K562 (cell line): ENCODE measurements around the gene HOXC10. TPM values are rescaled to one million over a fixed set of nuclear protein-coding genes. Genes with fewer than 3 reads are reported as not detected.

ENCODE experiments used
- FOXJ3 ChIP-seq: sonication (generic); formaldehyde crosslinking; IDR thresholded peaks from 2 replicates; pipeline ENCODE4 v1.4.0; 2020; ENCODE audit warnings: mild to moderate bottlenecking, missing genetic modification reagents
- POLR2A ChIP-seq: fragments of 450-650 bp; conservative IDR thresholded peaks from 2 replicates; pipeline ENCODE4 v1.6.1; 2016
- RAD21 ChIP-seq, 2 experiments: fragments of 250-450 bp in 1 of 2; fragments of 450-650 bp in 1 of 2; sonication (Bioruptor Pico) in 1 of 2; formaldehyde crosslinking in 1 of 2; IDR thresholded peaks in 1 of 2; conservative IDR thresholded peaks in 1 of 2; 2 replicates each; pipeline versions ENCODE4 v1.4.0 to v1.8.0; 2020 to 2022; ENCODE audit warnings: mild to moderate bottlenecking in 2 of 2, moderate library complexity in 1 of 2
- ZEB2 ChIP-seq: fragments of 450-650 bp; IDR thresholded peaks from 2 replicates; pipeline ENCODE4 v1.6.1; 2016
- ZNF384 ChIP-seq: IDR thresholded peaks from 2 replicates; pipeline ENCODE4 v1.6.1; 2012; ENCODE audit warnings: low read depth, low read length, improper control_type of control experiment
- polyA plus RNA-seq, 8 experiments: library from polyadenylated mRNA; depleted of rRNA in 4 of 8; stranded (reverse) in 5 of 8; unstranded in 3 of 8; fragments of >200 nt; fragmentation: Nextera tagmentation in 2 of 8; fragmentation: Illumina TruSeq in 1 of 8; extraction: Ambion mirVana in 2 of 8; extraction: Trizol in 1 of 8; gene quantifications; 2 replicates each; pipeline versions ENCODE4 v1.2.1 to v1.2.3, GENCODE V29; 2011 to 2014; ENCODE audit warnings: inconsistent platforms in 1 of 8, missing spikeins in 1 of 8
- total RNA-seq, 7 experiments: library from RNA; depleted of rRNA in 6 of 7; stranded (reverse); fragments of >200 nt in 6 of 7; fragmentation: Illumina TruSeq in 2 of 7; extraction: Trizol in 2 of 7; gene quantifications; 2 replicates each; pipeline versions ENCODE4 v1.2.1 to v1.2.3, GENCODE V29; 2011 to 2021; ENCODE audit warnings: low replicate concordance in 1 of 7
- TF ChIP-seq, protein P1 (sequence below), 3 experiments: IDR thresholded peaks in 2 of 3; conservative IDR thresholded peaks in 1 of 3; 2 replicates each; pipeline ENCODE4 v1.5.1; 2011 to 2012; ENCODE audit warnings: low read length in 3 of 3, mild to moderate bottlenecking in 3 of 3, control low read depth in 2 of 3, improper control_type of control experiment in 1 of 3, inconsistent platforms in 1 of 3, low read depth in 1 of 3, mixed read lengths in 1 of 3, moderate library complexity in 1 of 3; ENCODE audit not compliant: insufficient read depth in 2 of 3
- TF ChIP-seq, protein P2 (sequence below), 2 experiments: fragments of 450-650 bp; formaldehyde crosslinking in 1 of 2; IDR thresholded peaks; 2 replicates each; pipeline versions ENCODE4 v1.4.0 to v1.6.1; 2014 to 2020; ENCODE audit warnings: mild to moderate bottlenecking in 2 of 2, borderline replicate concordance in 1 of 2, low read depth in 1 of 2
- TF ChIP-seq, protein P3 (sequence below): IDR thresholded peaks from 2 replicates; pipeline ENCODE4 v1.6.1; 2016; ENCODE audit warnings: missing genetic modification characterization, missing compliant biosample characterization

Gene HOXC10
- total and polyA plus RNA-seq, 9 of the 15 experiments (the other 6 are each of a cell fraction or from before 2014, with no cell fraction given), result 0.13 to 0.77 (median 0.35) TPM; not detected in 2

DNA sequence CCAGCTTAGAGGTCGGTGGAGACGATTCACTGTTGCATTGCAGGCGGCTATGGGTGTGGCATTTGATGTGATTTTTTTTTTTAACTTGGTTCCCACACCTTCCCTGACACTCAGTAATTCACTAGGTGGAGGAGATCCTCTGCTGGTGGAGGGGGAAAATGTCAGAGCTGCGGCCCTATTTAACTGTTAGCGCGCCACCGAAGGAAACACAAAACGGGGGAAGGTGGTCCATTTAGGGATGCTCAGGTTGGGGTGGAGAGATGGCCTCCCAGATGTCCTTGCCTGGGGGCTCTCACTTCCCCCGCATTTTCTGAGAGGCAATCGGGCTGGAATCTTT lies 34.5 kb upstream of the HOXC10 start (continued):
- peak; percentile 60 for TF ChIP-seq ZNF384
- TF ChIP-seq, protein P1, sequence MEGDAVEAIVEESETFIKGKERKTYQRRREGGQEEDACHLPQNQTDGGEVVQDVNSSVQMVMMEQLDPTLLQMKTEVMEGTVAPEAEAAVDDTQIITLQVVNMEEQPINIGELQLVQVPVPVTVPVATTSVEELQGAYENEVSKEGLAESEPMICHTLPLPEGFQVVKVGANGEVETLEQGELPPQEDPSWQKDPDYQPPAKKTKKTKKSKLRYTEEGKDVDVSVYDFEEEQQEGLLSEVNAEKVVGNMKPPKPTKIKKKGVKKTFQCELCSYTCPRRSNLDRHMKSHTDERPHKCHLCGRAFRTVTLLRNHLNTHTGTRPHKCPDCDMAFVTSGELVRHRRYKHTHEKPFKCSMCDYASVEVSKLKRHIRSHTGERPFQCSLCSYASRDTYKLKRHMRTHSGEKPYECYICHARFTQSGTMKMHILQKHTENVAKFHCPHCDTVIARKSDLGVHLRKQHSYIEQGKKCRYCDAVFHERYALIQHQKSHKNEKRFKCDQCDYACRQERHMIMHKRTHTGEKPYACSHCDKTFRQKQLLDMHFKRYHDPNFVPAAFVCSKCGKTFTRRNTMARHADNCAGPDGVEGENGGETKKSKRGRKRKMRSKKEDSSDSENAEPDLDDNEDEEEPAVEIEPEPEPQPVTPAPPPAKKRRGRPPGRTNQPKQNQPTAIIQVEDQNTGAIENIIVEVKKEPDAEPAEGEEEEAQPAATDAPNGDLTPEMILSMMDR (IDR thresholded peaks at IDR 0.05 in 2 of 3, conservative IDR thresholded peaks at IDR 0.05 in 1 of 3; ENCODE audit: insufficient read depth in 2 of 3, low read depth in 1 of 3, low read length in 3 of 3), result peak; percentile 32 to 37 (median 35); a peak in 4 of 6 replicates
- TF ChIP-seq POLR2A, result no peak
- TF ChIP-seq FOXJ3 (CRISPR knock-in tag), result no peak
- TF ChIP-seq, protein P2, sequence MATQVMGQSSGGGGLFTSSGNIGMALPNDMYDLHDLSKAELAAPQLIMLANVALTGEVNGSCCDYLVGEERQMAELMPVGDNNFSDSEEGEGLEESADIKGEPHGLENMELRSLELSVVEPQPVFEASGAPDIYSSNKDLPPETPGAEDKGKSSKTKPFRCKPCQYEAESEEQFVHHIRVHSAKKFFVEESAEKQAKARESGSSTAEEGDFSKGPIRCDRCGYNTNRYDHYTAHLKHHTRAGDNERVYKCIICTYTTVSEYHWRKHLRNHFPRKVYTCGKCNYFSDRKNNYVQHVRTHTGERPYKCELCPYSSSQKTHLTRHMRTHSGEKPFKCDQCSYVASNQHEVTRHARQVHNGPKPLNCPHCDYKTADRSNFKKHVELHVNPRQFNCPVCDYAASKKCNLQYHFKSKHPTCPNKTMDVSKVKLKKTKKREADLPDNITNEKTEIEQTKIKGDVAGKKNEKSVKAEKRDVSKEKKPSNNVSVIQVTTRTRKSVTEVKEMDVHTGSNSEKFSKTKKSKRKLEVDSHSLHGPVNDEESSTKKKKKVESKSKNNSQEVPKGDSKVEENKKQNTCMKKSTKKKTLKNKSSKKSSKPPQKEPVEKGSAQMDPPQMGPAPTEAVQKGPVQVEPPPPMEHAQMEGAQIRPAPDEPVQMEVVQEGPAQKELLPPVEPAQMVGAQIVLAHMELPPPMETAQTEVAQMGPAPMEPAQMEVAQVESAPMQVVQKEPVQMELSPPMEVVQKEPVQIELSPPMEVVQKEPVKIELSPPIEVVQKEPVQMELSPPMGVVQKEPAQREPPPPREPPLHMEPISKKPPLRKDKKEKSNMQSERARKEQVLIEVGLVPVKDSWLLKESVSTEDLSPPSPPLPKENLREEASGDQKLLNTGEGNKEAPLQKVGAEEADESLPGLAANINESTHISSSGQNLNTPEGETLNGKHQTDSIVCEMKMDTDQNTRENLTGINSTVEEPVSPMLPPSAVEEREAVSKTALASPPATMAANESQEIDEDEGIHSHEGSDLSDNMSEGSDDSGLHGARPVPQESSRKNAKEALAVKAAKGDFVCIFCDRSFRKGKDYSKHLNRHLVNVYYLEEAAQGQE (IDR thresholded peaks at IDR 0.05; ENCODE audit: borderline replicate concordance), result peak; percentile 8; the same call in 1 of the 2 replicates
- TF ChIP-seq, protein P2 (CRISPR knock-in tag; IDR thresholded peaks at IDR 0.05; ENCODE audit: low read depth), result no peak
- no peak for TF ChIP-seq ZEB2
- TF ChIP-seq, protein P3, sequence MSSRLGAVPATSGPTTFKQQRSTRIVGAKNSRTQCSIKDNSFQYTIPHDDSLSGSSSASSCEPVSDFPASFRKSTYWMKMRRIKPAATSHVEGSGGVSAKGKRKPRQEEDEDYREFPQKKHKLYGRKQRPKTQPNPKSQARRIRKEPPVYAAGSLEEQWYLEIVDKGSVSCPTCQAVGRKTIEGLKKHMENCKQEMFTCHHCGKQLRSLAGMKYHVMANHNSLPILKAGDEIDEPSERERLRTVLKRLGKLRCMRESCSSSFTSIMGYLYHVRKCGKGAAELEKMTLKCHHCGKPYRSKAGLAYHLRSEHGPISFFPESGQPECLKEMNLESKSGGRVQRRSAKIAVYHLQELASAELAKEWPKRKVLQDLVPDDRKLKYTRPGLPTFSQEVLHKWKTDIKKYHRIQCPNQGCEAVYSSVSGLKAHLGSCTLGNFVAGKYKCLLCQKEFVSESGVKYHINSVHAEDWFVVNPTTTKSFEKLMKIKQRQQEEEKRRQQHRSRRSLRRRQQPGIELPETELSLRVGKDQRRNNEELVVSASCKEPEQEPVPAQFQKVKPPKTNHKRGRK, result no peak
- peak in 1 of 2 experiments; percentile 28; a peak in 1 of 4 replicates for TF ChIP-seq RAD21 (CRISPR knock-in tag; conservative IDR thresholded peaks at IDR 0.05 in 1 of 2, IDR thresholded peaks at IDR 0.05 in 1 of 2)
